ENCODE data around the gene NOP58.
"Not testable (repeated sequence)": the region's sequence is repeated elsewhere in the genome, so short reads cannot be mapped to it uniquely, and the experiment has no call there.

The NOP58 gene

DNA sequence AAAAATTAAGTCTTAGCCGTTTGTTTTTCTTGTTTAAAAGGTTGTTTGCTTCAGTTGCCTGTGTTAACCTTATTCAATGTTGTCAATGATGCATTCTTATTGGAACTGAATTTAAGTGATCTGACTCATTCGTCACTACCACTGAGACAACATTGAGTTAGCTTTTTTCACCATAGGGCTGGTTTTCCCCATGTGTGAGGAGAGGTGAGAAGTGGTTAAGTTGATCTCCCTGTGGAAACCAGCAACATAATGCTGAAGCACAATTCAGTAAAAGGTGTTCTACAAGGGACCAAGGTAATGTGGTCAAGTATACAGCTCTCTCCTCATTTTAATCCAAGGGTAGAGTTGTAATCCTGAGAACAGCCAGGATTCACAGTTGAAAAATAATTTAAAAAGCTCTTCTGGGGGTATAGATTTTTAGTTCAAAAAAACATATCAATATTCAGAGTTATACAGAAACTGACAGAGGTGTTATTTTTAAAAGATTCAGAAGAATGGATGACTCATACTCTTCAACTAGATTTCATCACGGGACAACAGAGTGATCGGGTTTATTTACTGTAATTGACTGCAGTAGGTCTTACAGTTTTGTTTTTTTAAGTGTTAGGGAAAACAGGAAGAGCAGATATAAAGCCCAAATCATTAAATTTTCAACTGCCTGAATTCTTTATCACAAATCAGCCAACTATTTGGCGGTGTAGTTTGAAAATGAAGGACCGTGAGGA, 12.6 kb downstream of the NOP58 start:
- Histone ChIP-seq H3K4me3 (ENCODE audit: low read length) (no peak overlapping the region), H3K27me3 (ENCODE audit: insufficient read depth, low read length) (no peaks in the 10 kb centered on the region)

GRCh38 chr2:202278944-202279343, 13.4 kb downstream of the NOP58 start:
- Histone ChIP-seq H3K9me3 (ENCODE audit: low read length) (no peaks in the 10 kb centered on the region), H3K27me3 (ENCODE audit: insufficient read depth, low read length) (no peaks in the 10 kb centered on the region), H3K4me3 (ENCODE audit: low read length) (no peak overlapping the region), H3K36me3 (ENCODE audit: insufficient read depth, low read length) (peaks cover 85% of the 10 kb centered on the region), H2AFZ (ENCODE audit: low read depth, low read length) (no peak overlapping the region), H3K4me1 (ENCODE audit: insufficient read depth, low read length) (no peaks in the 10 kb centered on the region)

More for the DNA sequence above, 12.6 kb downstream of the NOP58 start:
- Histone ChIP-seq H3K9me3 (ENCODE audit: low read length) (no peaks in the 10 kb centered on the region), H3K4me1 (ENCODE audit: insufficient read depth, low read length) (no peaks in the 10 kb centered on the region), H2AFZ (ENCODE audit: low read depth, low read length) (no peak overlapping the region), H3K36me3 (ENCODE audit: insufficient read depth, low read length) (peaks cover 80% of the 10 kb centered on the region)

GRCh38 chr2:202286595-202286994, 21.0 kb downstream of the NOP58 start:
- H3K9me3 ChIP-seq (ENCODE audit: low read length), result no peaks in the 10 kb centered on the region
- H3K36me3 ChIP-seq (ENCODE audit: insufficient read depth, low read length), result peaks cover 85% of the 10 kb centered on the region
- no peak overlapping the region for H2AFZ ChIP-seq (ENCODE audit: low read depth, low read length)
- H3K27me3 ChIP-seq (ENCODE audit: insufficient read depth, low read length), result no peaks in the 10 kb centered on the region
- H3K4me1 ChIP-seq (ENCODE audit: insufficient read depth, low read length), result no peaks in the 10 kb centered on the region
- no peak overlapping the region for H3K4me3 ChIP-seq (ENCODE audit: low read length)

DNA sequence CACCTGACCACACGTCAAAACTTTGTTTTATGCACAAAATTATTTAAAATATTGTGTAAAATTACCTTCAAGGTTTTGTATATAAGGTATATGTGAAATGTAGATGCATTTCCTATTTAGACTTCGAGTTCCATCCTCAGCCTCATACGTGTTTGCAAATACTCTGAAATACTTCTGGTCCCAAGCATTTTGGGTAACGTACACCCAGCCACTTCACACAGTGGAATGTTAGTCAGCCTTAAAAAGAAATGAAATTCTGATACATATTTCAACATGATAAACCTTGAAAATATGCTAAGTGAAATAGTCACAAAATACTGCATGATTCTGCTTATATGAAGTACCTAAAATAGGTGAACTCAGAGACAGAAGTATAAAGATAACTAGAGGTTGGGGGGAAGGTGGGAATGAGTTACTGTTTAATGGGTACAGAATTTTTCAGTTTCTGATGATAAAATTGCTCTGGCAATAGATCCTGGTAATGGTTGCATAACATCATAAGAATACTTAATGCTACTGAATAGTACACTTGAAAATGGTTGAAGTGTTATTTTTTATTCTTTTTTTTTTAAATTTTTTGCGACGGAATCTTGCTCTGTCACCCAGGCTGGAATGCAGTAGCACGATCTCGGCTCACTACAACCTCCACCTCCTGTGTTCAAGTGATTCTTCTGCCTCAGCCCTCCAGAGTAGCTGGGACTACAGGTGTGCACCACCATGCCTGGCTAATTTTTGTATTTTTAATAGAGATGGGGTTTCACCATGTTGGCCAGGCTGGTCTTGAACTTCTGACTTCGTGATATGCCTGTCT, 24.0 kb downstream of the NOP58 start:
- H3K4me1 ChIP-seq (ENCODE audit: insufficient read depth, low read length), result no peaks in the 10 kb centered on the region
- peaks cover 89% of the 10 kb centered on the region for H3K36me3 ChIP-seq (ENCODE audit: insufficient read depth, low read length)
- H3K4me3 ChIP-seq (ENCODE audit: low read length), result no peak overlapping the region
- no peaks in the 10 kb centered on the region for H3K27me3 ChIP-seq (ENCODE audit: insufficient read depth, low read length)
- no peak overlapping the region for H2AFZ ChIP-seq (ENCODE audit: low read depth, low read length)
- H3K9me3 ChIP-seq (ENCODE audit: low read length), result no peaks in the 10 kb centered on the region

GRCh38 chr2:202290316-202290715, 24.8 kb downstream of the NOP58 start:
- no peak overlapping the region for H2AFZ ChIP-seq (ENCODE audit: low read depth, low read length)
- H3K4me3 ChIP-seq (ENCODE audit: low read length), result no peak overlapping the region
- peaks cover 88% of the 10 kb centered on the region for H3K36me3 ChIP-seq (ENCODE audit: insufficient read depth, low read length)
- no peaks in the 10 kb centered on the region for H3K9me3 ChIP-seq (ENCODE audit: low read length)
- no peaks in the 10 kb centered on the region for H3K4me1 ChIP-seq (ENCODE audit: insufficient read depth, low read length)
- H3K27me3 ChIP-seq (ENCODE audit: insufficient read depth, low read length), result no peaks in the 10 kb centered on the region

- Histone ChIP-seq H3K4me3 (ENCODE audit: low read length) (no peak overlapping the region), H3K36me3 (ENCODE audit: insufficient read depth, low read length) (peaks cover 89% of the 10 kb centered on the region), H3K27me3 (ENCODE audit: insufficient read depth, low read length) (no peaks in the 10 kb centered on the region)
Observed at GRCh38 chr2:202290970-202291369, 25.4 kb downstream of the NOP58 start.

GRCh38 chr2:202299712-202300111, 34.1 kb downstream of the NOP58 start:
- no peak overlapping the region for H3K4me3 ChIP-seq (ENCODE audit: low read length)
- H3K4me1 ChIP-seq (ENCODE audit: insufficient read depth, low read length), result no peaks in the 10 kb centered on the region
- H3K9me3 ChIP-seq (ENCODE audit: low read length), result no peaks in the 10 kb centered on the region
- H3K36me3 ChIP-seq (ENCODE audit: insufficient read depth, low read length), result peaks cover 88% of the 10 kb centered on the region
- H2AFZ ChIP-seq (ENCODE audit: low read depth, low read length), result no peak overlapping the region
- H3K27me3 ChIP-seq (ENCODE audit: insufficient read depth, low read length), result no peaks in the 10 kb centered on the region

More at GRCh38 chr2:202290970-202291369, 25.4 kb downstream of the NOP58 start:
- Histone ChIP-seq H3K9me3 (ENCODE audit: low read length) (no peaks in the 10 kb centered on the region), H2AFZ (ENCODE audit: low read depth, low read length) (no peak overlapping the region), H3K4me1 (ENCODE audit: insufficient read depth, low read length) (no peaks in the 10 kb centered on the region)

DNA sequence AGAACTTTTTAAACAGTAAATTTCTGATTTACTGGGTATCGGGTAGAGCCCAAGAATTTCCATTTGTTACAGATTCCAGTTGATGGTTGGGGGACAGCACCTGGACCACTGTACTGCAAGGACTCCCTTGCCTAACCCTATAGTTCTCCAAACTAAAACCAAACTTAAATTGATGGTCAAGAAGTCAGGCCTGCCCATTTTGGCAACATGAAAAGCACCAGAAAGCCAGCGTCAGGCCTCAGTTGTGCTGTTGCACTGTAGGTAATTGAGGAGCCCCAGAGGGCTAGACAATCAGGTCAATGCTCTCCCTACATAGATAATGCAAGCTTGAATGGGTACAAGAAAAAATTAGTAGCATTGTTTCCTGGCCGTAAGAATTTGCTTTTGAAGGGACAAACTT, 40.5 kb downstream of the NOP58 start:
- Histone ChIP-seq H3K9me3 (ENCODE audit: low read length) (no peaks in the 10 kb centered on the region), H3K4me3 (ENCODE audit: low read length) (no peak overlapping the region), H3K27me3 (ENCODE audit: insufficient read depth, low read length) (no peaks in the 10 kb centered on the region), H3K4me1 (ENCODE audit: insufficient read depth, low read length) (no peaks in the 10 kb centered on the region), H2AFZ (ENCODE audit: low read depth, low read length) (no peak overlapping the region), H3K36me3 (ENCODE audit: insufficient read depth, low read length) (peaks cover 66% of the 10 kb centered on the region)

- Histone ChIP-seq H2AFZ (ENCODE audit: low read depth, low read length) (no peak overlapping the region), H3K4me1 (ENCODE audit: insufficient read depth, low read length) (no peaks in the 10 kb centered on the region), H3K4me3 (ENCODE audit: low read length) (no peak overlapping the region), H3K9me3 (ENCODE audit: low read length) (no peaks in the 10 kb centered on the region), H3K36me3 (ENCODE audit: insufficient read depth, low read length) (peaks cover 54% of the 10 kb centered on the region), H3K27me3 (ENCODE audit: insufficient read depth, low read length) (no peaks in the 10 kb centered on the region)
Observed at GRCh38 chr2:202307690-202308089, 42.1 kb downstream of the NOP58 start.

- Histone ChIP-seq H3K4me1 (ENCODE audit: insufficient read depth, low read length) (no peaks in the 10 kb centered on the region), H3K27me3 (ENCODE audit: insufficient read depth, low read length) (no peaks in the 10 kb centered on the region), H3K36me3 (ENCODE audit: insufficient read depth, low read length) (peaks cover 18% of the 10 kb centered on the region), H2AFZ (ENCODE audit: low read depth, low read length) (no peak overlapping the region), H3K9me3 (ENCODE audit: low read length) (no peaks in the 10 kb centered on the region), H3K4me3 (ENCODE audit: low read length) (no peak overlapping the region)
Observed at GRCh38 chr2:202311823-202312388, 46.3 kb downstream of the NOP58 start.

- Histone ChIP-seq H3K36me3 (ENCODE audit: insufficient read depth, low read length) (peaks cover 5% of the 10 kb centered on the region), H3K4me3 (ENCODE audit: low read length) (no peak overlapping the region), H3K27me3 (ENCODE audit: insufficient read depth, low read length) (no peaks in the 10 kb centered on the region), H2AFZ (ENCODE audit: low read depth, low read length) (no peak overlapping the region), H3K4me1 (ENCODE audit: insufficient read depth, low read length) (no peaks in the 10 kb centered on the region), H3K9me3 (ENCODE audit: low read length) (no peaks in the 10 kb centered on the region)
Observed at GRCh38 chr2:202314116-202314515, 48.6 kb downstream of the NOP58 start.

DNA sequence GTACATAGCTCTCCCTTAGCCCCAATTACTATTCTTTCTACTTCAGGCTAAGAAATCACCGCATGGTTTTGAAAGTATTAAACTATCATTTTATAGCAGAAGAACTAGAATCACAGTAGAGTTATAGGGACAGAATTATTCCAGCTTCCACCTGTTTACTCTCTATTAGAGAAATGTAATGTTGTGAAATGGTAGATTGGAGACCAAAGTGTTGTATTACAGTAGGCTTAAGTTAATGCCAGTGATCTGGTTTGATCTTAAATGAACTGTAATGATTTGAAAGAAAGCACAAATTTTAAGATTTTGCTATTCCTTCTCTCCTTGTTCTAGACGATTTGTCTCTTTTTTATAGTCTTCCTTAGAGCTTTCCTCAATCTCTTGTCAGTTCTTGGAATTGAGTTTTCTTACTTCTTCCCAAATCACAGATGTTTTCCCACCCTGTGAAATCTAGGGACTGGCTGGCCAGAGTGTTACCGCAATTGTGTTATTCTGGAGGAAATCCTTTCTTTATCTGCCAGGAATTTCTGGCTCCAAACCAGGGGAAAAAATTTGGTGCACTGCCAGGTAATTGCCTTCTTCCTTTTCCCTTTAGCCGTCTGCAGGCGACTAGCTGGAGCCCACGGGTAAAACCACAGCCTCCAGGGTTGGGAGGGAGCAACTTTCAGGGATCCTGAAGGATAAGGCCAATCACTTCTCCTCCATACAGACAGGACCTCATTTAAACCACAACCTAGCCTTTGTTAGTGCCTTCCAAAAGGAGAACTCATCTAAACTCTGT, 51.7 kb downstream of the NOP58 start:
- H3K9me3 ChIP-seq (ENCODE audit: low read length), result no peaks in the 10 kb centered on the region
- no peaks in the 10 kb centered on the region for H3K27me3 ChIP-seq (ENCODE audit: insufficient read depth, low read length)
- H3K4me1 ChIP-seq (ENCODE audit: insufficient read depth, low read length), result no peaks in the 10 kb centered on the region
- H2AFZ ChIP-seq (ENCODE audit: low read depth, low read length), result no peak overlapping the region
- peaks cover 5% of the 10 kb centered on the region for H3K36me3 ChIP-seq (ENCODE audit: insufficient read depth, low read length)
- no peak overlapping the region for H3K4me3 ChIP-seq (ENCODE audit: low read length)

DNA sequence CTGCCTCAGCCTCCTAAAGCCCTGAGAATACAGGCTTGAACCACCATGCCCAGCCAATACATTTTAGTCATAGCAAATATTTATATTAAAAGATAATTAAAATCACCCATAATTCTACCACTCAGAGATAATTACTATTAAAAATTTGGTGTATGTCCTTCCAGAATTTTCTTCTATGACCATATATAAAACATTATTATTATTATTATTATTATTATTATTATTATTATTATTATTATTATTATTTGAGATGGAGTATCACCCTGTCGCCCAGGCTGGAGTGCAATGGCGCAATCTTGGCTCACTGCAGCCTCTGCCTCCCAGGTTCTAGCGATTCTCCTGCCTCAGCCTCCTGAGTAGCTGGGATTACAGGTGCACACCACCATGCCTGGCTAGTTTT, 54.8 kb downstream of the NOP58 start:
- not testable (repeated sequence) for H3K36me3 ChIP-seq (ENCODE audit: insufficient read depth, low read length); H2AFZ ChIP-seq (ENCODE audit: low read depth, low read length); H3K27me3 ChIP-seq (ENCODE audit: insufficient read depth, low read length); H3K4me1 ChIP-seq (ENCODE audit: insufficient read depth, low read length); H3K9me3 ChIP-seq (ENCODE audit: low read length); H3K4me3 ChIP-seq (ENCODE audit: low read length)
